NCI-H1930 (cell line): ENCODE data around the gene GPC5.
A peak's percentile ranks its signal among the peaks of the same experiment; 100 is the strongest.

Experiments
- DNase-seq, 2 experiments: peaks; one replicate each; lab custom pipeline; 2025; lab: John Stamatoyannopoulos, UW

GPC5 gene

GRCh38 chr13:92549276-92549675 is 1150.9 kb downstream of the GPC5 start:
- DNase-seq: no peak

GRCh38 chr13:92553470-92554114 is 1155.2 kb downstream of the GPC5 start:
- no peak for DNase-seq

GRCh38 chr13:92560883-92561282 is 1162.5 kb downstream of the GPC5 start:
- no peak for DNase-seq

GRCh38 chr13:92564942-92565341 is 1166.5 kb downstream of the GPC5 start:
- DNase-seq: no peak

GRCh38 chr13:92566767-92567166 is 1168.3 kb downstream of the GPC5 start:
- DNase-seq: no peak

- DNase-seq: no peak
These were observed 1173.8 kb downstream of the GPC5 start for GRCh38 chr13:92572190-92572589.

GRCh38 chr13:92573467-92574057 is 1175.1 kb downstream of the GPC5 start:
- no peak for DNase-seq

GRCh38 chr13:92574499-92574898 is 1176.1 kb downstream of the GPC5 start:
- no peak for DNase-seq

- DNase-seq: no peak
These were observed 1177.4 kb downstream of the GPC5 start for GRCh38 chr13:92575777-92576176.

- no peak for DNase-seq
These were observed 1179.9 kb downstream of the GPC5 start for GRCh38 chr13:92578358-92578757.

- no peak for DNase-seq
These were observed 1191.5 kb downstream of the GPC5 start for GRCh38 chr13:92589955-92590354.

GRCh38 chr13:92590503-92590908 is 1192.1 kb downstream of the GPC5 start:
- DNase-seq: no peak

- no peak for DNase-seq
These were observed 1192.7 kb downstream of the GPC5 start for GRCh38 chr13:92591117-92591516.

GRCh38 chr13:92592757-92593156 is 1194.3 kb downstream of the GPC5 start:
- DNase-seq: no peak

- no peak for DNase-seq
These were observed 1204.1 kb downstream of the GPC5 start for GRCh38 chr13:92602560-92602959.

GRCh38 chr13:92609376-92609775 is 1211.0 kb downstream of the GPC5 start:
- no peak for DNase-seq

- DNase-seq: no peak
These were observed 1214.5 kb downstream of the GPC5 start for GRCh38 chr13:92612892-92613291.

- DNase-seq: no peak
These were observed 1215.5 kb downstream of the GPC5 start for GRCh38 chr13:92613921-92614320.

GRCh38 chr13:92621985-92622384 is 1223.6 kb downstream of the GPC5 start:
- no peak for DNase-seq

- DNase-seq: no peak
These were observed 1224.5 kb downstream of the GPC5 start for GRCh38 chr13:92622905-92623304.

GRCh38 chr13:92626274-92626673 is 1227.9 kb downstream of the GPC5 start:
- no peak for DNase-seq

- DNase-seq: no peak
These were observed 1242.5 kb downstream of the GPC5 start for GRCh38 chr13:92640936-92641335.

- DNase-seq: peak in 1 of 2 experiments; percentile 76
These were observed 1250.9 kb downstream of the GPC5 start for GRCh38 chr13:92649140-92649813.
